Fibroblast of lung (primary cell): ENCODE measurements around the gene MTNR1A. TPM values are rescaled to one million over a fixed set of nuclear protein-coding genes. Genes with fewer than 3 reads are reported as not detected.

Source experiments
- DNase-seq, 2 donors: peaks; one replicate each; pipeline versions ENCODE4 v3.0.0 to v3.0.0-alpha.2; 2010; ENCODE audit warnings: low read depth in 2 of 2
- H2AFZ ChIP-seq: 2 replicates; pipeline ENCODE4 v1.5.1; 2012; ENCODE audit warnings: low read length, control low read depth, inconsistent platforms
- H3K27ac ChIP-seq: 2 replicates; pipeline ENCODE4 v1.5.1; 2011; ENCODE audit warnings: low read length, control low read depth; ENCODE audit not compliant: insufficient read depth
- H3K27me3 ChIP-seq: 2 replicates; pipeline ENCODE4 v1.5.1; 2011; ENCODE audit warnings: mild to moderate bottlenecking, low read length; ENCODE audit not compliant: control insufficient read depth, insufficient read depth
- H3K36me3 ChIP-seq: 2 replicates; pipeline ENCODE4 v1.5.1; 2011; ENCODE audit warnings: low read length; ENCODE audit not compliant: control insufficient read depth, insufficient read depth
- H3K4me1 ChIP-seq: 2 replicates; pipeline ENCODE4 v1.5.1; 2011; ENCODE audit warnings: low read length; ENCODE audit not compliant: control insufficient read depth, insufficient read depth; ENCODE audit errors: extremely low read depth
- H3K4me2 ChIP-seq: 2 replicates; pipeline ENCODE4 v1.5.1; 2011; ENCODE audit warnings: low read length, control low read depth; ENCODE audit not compliant: insufficient read depth; ENCODE audit errors: extremely low read depth
- H3K4me3 ChIP-seq, 4 experiments: fragments of 200-600 bp in 1 of 4; sonication (generic) in 1 of 4; replicated peaks in 1 of 4; 2 replicates each; pipeline ENCODE4 v1.5.1; 2011 to 2016; ENCODE audit warnings: low read length in 4 of 4, low read depth in 3 of 4, mild to moderate bottlenecking in 3 of 4, control low read depth in 2 of 4, inconsistent platforms in 1 of 4, mixed read lengths in 1 of 4; ENCODE audit not compliant: insufficient read depth in 1 of 4; ENCODE audit errors: control extremely low read depth in 1 of 4
- H3K79me2 ChIP-seq: 2 replicates; pipeline ENCODE4 v1.5.1; 2012; ENCODE audit warnings: mild to moderate bottlenecking, low read length, inconsistent platforms; ENCODE audit not compliant: control insufficient read depth, insufficient read depth
- H3K9ac ChIP-seq: 2 replicates; pipeline ENCODE4 v1.5.1; 2011; ENCODE audit warnings: mild to moderate bottlenecking, low read length, control low read depth; ENCODE audit not compliant: insufficient read depth
- H3K9me3 ChIP-seq: 2 replicates; pipeline ENCODE4 v1.5.1; 2012; ENCODE audit warnings: low read depth, low read length; ENCODE audit not compliant: control insufficient read depth, insufficient read depth
- H4K20me1 ChIP-seq: 2 replicates; pipeline ENCODE4 v1.5.1; 2011; ENCODE audit warnings: low read length; ENCODE audit not compliant: control insufficient read depth, insufficient read depth; ENCODE audit errors: extremely low read depth
- CTCF ChIP-seq, 2 donors: IDR thresholded peaks in 1 of 2; conservative IDR thresholded peaks in 1 of 2; 1 replicate in 1 of 2; 2 replicates in 1 of 2; pipeline ENCODE4 v1.5.1; 2011 to 2012; ENCODE audit warnings: low read length in 2 of 2, control low read depth in 1 of 2, inconsistent platforms in 1 of 2, low read depth in 1 of 2, mild to moderate bottlenecking in 1 of 2
- EZH2 ChIP-seq: IDR thresholded peaks from 2 replicates; pipeline ENCODE4 v1.5.1; 2012; ENCODE audit warnings: low read length, control low read depth, mild to moderate bottlenecking; ENCODE audit errors: missing control alignments
- polyA plus RNA-seq, 2 donors: library from polyadenylated mRNA; depleted of rRNA in 1 of 2; stranded (reverse) in 1 of 2; unstranded in 1 of 2; fragments of >200 nt; gene quantifications; 2 replicates each; pipeline ENCODE4 v1.2.1, GENCODE V29; 2011 to 2012; ENCODE audit warnings: missing spikeins in 1 of 2
- total RNA-seq: library from RNA; depleted of rRNA; stranded (reverse); fragments of >200 nt; gene quantifications from 2 replicates; pipeline ENCODE4 v1.2.1, GENCODE V29; 2014

MTNR1A gene
- total and polyA plus RNA-seq, 2 donors (not counting 1 experiment from before 2014, with no cell fraction given) = not detected

GRCh38 chr4:186592445-186592844 lies 37.1 kb upstream of the MTNR1A start:
- Histone ChIP-seq H3K9me3 (no peaks in the 10 kb centered on the region), H3K36me3 (peaks cover 25% of the 10 kb centered on the region), H2AFZ (no peak overlapping the region), H3K4me2 (no peak overlapping the region), H3K4me1 (no peaks in the 10 kb centered on the region), H3K27me3 (no peaks in the 10 kb centered on the region), H3K4me3 (no peak overlapping the region), H3K79me2 (no peaks in the 10 kb centered on the region), H3K9ac (no peak overlapping the region), H4K20me1 (no peaks in the 10 kb centered on the region), H3K27ac (no peak overlapping the region)
- no peak for DNase-seq
- TF ChIP-seq EZH2 = no peak
- no peak for TF ChIP-seq CTCF (conservative IDR thresholded peaks at IDR 0.05 in 1 of 2, IDR thresholded peaks at IDR 0.05 in 1 of 2; ENCODE audit: low read depth in 1 of 2, low read length in 2 of 2)

DNA sequence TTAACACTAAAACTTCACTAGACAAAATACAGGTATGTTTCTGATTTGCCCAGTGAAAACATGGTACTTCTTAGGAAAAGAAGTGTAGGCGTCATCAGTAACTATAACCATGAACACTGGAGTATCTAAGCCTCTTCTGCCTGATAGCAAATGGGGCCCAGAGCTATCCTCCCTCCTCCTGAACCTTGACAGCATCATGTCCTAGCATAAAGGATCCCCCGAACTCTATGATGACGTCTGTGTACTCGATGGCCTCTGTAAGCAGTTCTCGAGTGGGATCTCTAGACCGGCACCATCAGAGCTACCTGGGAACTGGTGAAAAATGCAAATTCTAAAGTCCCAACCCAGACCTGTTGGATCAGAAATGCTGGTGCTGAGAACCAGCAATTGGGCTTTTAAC lies 36.3 kb upstream of the MTNR1A start:
- H3K4me2 ChIP-seq = no peak overlapping the region
- H3K9ac ChIP-seq = no peak overlapping the region
- H3K27ac ChIP-seq = no peak overlapping the region
- H3K79me2 ChIP-seq = no peaks in the 10 kb centered on the region
- no peak for DNase-seq
- no peak overlapping the region for H2AFZ ChIP-seq
- no peaks in the 10 kb centered on the region for H3K27me3 ChIP-seq
- no peaks in the 10 kb centered on the region for H3K9me3 ChIP-seq
- H4K20me1 ChIP-seq = no peaks in the 10 kb centered on the region
- H3K4me3 ChIP-seq = no peak overlapping the region
- H3K36me3 ChIP-seq = peaks cover 20% of the 10 kb centered on the region
- no peak for TF ChIP-seq EZH2
- no peak for TF ChIP-seq CTCF (conservative IDR thresholded peaks at IDR 0.05 in 1 of 2, IDR thresholded peaks at IDR 0.05 in 1 of 2; ENCODE audit: low read depth in 1 of 2, low read length in 2 of 2)
- no peaks in the 10 kb centered on the region for H3K4me1 ChIP-seq

GRCh38 chr4:186588503-186588902 lies 33.1 kb upstream of the MTNR1A start:
- no peaks in the 10 kb centered on the region for H3K27me3 ChIP-seq
- TF ChIP-seq EZH2 (no peak), CTCF (conservative IDR thresholded peaks at IDR 0.05 in 1 of 2, IDR thresholded peaks at IDR 0.05 in 1 of 2; ENCODE audit: low read depth in 1 of 2, low read length in 2 of 2) (no peak)
- no peak for DNase-seq
- no peaks in the 10 kb centered on the region for H3K9me3 ChIP-seq
- no peak overlapping the region for H3K9ac ChIP-seq
- no peak overlapping the region for H3K4me3 ChIP-seq
- H4K20me1 ChIP-seq = no peaks in the 10 kb centered on the region
- peaks cover 16% of the 10 kb centered on the region for H3K36me3 ChIP-seq
- H3K79me2 ChIP-seq = peaks cover 2% of the 10 kb centered on the region
- no peak overlapping the region for H2AFZ ChIP-seq
- H3K27ac ChIP-seq = no peak overlapping the region
- no peaks in the 10 kb centered on the region for H3K4me1 ChIP-seq
- no peak overlapping the region for H3K4me2 ChIP-seq
